ENCODE measurements around the gene NLGN1. TPM values are rescaled to one million over a fixed set of nuclear protein-coding genes. Genes with fewer than 3 reads are reported as not detected.

The NLGN1 gene
- total RNA-seq, 2 donors from 2014 or later, result not detected

GRCh38 chr3:173785004-173785403 is 387.5 kb downstream of the NLGN1 start:
- H3K4me1 Mint-ChIP-seq, result no peaks in the 10 kb centered on the region
- no peak overlapping the region for H3K4me3 Mint-ChIP-seq
- no peaks in the 10 kb centered on the region for H3K36me3 Mint-ChIP-seq (ENCODE audit: low read depth)
- no peak overlapping the region for H3K27ac Mint-ChIP-seq
- no peaks in the 10 kb centered on the region for H3K27me3 Mint-ChIP-seq
- ATAC-seq (replicated peaks), result no peak
- H3K9me3 Mint-ChIP-seq, result peaks cover 3% of the 10 kb centered on the region

DNA sequence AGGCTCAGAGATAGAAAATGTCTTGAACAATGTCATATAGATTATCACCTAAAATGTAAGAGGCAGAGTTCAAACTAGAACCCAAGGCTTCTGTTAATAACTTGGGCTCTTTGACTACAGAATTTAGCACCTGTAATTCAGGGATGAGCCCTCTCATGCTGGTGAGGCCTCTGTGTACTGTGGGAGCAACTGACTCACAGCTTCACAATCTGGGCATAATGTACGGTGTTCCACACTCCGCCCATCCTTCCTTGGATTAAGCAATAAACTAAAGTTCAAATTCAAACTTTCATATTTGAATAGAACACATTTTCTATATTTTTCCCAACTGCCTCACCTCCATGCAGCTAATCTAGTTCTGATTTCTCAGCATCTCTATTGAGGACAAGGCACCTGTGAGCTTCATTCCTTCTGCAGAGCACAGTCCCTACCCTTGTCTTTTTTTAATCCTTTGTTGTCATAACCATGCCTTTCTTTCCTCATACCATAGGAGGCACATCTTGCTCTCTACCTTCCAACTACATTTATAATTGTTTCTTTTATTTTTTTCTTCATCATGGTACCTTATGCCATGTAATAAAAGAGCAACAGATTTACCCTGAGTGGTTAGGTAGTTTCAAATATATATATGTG is 392.1 kb downstream of the NLGN1 start:
- Mint-ChIP-seq H3K27ac (no peak overlapping the region), H3K9me3 (peaks cover 4% of the 10 kb centered on the region), H3K36me3 (ENCODE audit: low read depth) (no peaks in the 10 kb centered on the region), H3K4me1 (no peaks in the 10 kb centered on the region), H3K4me3 (no peak overlapping the region), H3K27me3 (no peaks in the 10 kb centered on the region)
- ATAC-seq (replicated peaks), result no peak

DNA sequence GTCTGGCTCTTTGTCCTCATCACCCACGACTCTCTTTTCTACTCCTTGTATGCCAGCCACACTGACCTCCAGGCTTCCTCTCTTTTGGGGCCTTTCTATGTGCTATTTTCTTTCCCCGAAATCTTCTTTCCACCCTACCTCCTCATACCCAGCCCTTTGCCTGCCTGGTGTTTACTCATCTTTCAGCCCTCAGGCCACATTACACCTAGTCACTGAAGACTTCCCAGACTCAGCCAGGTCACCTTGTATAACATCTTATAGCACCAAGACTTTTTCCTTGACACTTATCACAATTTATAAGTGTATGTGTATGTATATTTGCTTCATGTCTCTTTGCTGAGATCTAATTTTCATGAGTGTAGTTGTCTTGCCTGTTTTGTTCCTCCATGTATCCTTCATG is 396.4 kb downstream of the NLGN1 start:
- Mint-ChIP-seq H3K9me3 (peaks cover 4% of the 10 kb centered on the region), H3K27me3 (no peaks in the 10 kb centered on the region), H3K4me3 (no peak overlapping the region), H3K36me3 (ENCODE audit: low read depth) (no peaks in the 10 kb centered on the region), H3K4me1 (no peaks in the 10 kb centered on the region), H3K27ac (no peak overlapping the region)
- ATAC-seq (replicated peaks), result no peak

- H3K27ac Mint-ChIP-seq, result no peak overlapping the region
- H3K27me3 Mint-ChIP-seq, result no peaks in the 10 kb centered on the region
- H3K36me3 Mint-ChIP-seq (ENCODE audit: low read depth), result no peaks in the 10 kb centered on the region
- ATAC-seq (replicated peaks), result no peak
- no peaks in the 10 kb centered on the region for H3K4me1 Mint-ChIP-seq
- H3K9me3 Mint-ChIP-seq, result peaks cover 4% of the 10 kb centered on the region
- no peak overlapping the region for H3K4me3 Mint-ChIP-seq
These were observed 398.9 kb downstream of the NLGN1 start for GRCh38 chr3:173796405-173796804.

DNA sequence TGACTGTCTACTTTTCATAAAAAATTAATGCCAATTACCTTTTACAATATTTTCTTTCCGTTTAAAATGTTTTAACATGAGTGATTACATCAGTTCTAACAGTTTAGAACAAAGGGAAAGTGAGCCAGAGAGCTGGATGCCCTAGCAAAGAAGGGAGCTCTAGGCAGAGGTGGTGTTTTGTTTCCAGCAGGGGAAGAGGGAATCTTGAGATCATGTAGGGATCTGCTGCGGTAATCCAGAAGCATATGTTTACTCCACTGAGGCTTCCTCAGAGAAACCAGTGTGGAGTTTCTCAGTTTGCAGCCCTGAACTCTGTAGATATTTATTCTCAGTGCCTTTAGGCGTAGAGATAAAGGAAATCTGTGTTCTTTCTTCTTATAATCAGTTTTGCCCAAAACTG is 399.3 kb downstream of the NLGN1 start:
- Mint-ChIP-seq H3K9me3 (peaks cover under 1% of the 10 kb centered on the region), H3K36me3 (ENCODE audit: low read depth) (no peaks in the 10 kb centered on the region), H3K27me3 (no peaks in the 10 kb centered on the region), H3K4me3 (no peak overlapping the region), H3K27ac (no peak overlapping the region), H3K4me1 (no peaks in the 10 kb centered on the region)
- ATAC-seq (replicated peaks), result no peak

DNA sequence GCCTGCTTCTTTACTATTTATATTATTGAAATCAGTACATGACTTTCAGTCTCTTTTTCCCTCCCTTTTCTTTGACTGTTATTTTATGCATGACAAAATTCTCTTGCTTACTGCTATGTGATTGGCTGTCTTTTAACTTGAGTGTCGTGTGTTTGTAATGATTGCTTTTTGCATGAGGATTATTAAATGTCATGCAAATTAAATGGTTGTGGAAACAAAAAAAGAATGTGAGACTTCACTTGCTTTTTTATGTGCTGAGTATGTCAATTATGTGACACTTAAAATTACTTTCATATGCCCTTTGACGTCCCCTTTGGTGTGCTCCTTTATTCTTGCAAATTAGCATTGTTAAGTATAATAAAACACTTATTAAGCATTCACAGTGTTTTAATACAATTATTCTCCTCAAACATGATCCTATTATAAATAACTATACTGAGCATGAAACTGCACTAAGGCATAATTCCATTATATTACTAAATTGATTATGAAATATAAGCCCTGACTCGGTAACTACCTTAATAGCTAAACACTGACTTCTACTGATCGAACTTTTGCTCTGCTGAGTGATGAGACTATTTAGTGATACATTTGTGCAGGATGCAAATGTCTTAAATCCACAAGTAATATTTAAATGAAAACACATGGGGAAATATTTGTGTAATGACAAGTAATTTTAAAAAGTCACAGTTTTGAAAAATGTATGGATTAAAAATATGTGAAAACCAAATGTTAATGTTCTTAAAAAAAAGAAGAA is 401.7 kb downstream of the NLGN1 start:
- Mint-ChIP-seq H3K9me3 (no peaks in the 10 kb centered on the region), H3K4me1 (no peaks in the 10 kb centered on the region), H3K27ac (no peak overlapping the region), H3K27me3 (no peaks in the 10 kb centered on the region), H3K36me3 (ENCODE audit: low read depth) (no peaks in the 10 kb centered on the region), H3K4me3 (no peak overlapping the region)
- no peak for ATAC-seq (replicated peaks)

DNA sequence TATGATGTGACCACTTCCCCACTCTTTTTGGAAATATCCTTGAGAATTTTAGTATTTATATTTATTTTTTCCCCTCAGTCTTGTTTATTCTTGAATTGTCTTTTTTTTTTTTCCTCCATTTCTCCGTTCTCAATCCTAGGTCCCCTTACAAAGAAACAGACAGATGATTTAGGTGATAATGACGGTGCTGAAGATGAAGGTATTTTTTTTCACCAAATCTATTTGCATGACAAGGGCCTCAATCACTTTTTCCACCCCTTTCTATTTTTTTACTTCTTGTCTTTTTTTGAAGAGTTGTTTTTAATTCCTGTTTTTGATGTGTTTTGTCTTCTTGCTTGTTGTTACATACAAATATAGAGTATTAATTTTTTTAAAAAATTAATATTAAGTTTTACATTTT is 402.6 kb downstream of the NLGN1 start:
- ATAC-seq (replicated peaks), result no peak
- Mint-ChIP-seq H3K36me3 (ENCODE audit: low read depth) (no peaks in the 10 kb centered on the region), H3K4me3 (no peak overlapping the region), H3K4me1 (no peaks in the 10 kb centered on the region), H3K9me3 (no peaks in the 10 kb centered on the region), H3K27ac (no peak overlapping the region), H3K27me3 (no peaks in the 10 kb centered on the region)

DNA sequence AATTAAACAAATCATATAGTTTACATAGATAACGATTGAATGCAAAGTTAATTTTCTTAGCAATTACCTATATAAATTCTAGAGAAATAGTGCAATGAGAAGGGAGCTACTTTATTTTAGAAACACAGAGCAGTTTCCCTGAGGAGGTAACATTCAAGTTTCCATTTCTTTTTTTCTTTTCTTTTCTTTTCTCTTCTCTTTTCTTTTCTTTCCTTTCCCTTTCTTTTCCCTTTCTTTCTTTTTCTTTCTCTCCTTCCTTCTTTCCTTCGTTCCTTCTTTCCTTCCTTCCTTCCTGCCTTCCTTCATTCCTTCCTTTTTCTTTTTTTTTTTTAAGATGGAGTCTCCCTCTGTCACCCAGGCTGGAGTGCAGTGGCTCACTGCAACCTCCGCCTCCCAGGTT is 417.3 kb downstream of the NLGN1 start:
- Mint-ChIP-seq H3K36me3 (ENCODE audit: low read depth) (no peaks in the 10 kb centered on the region), H3K4me3 (no peak overlapping the region), H3K9me3 (peaks cover 19% of the 10 kb centered on the region), H3K27ac (no peak overlapping the region), H3K27me3 (no peaks in the 10 kb centered on the region), H3K4me1 (no peaks in the 10 kb centered on the region)
- ATAC-seq (replicated peaks), result no peak

- H3K4me3 Mint-ChIP-seq, result no peak overlapping the region
- no peak for ATAC-seq (replicated peaks)
- H3K4me1 Mint-ChIP-seq, result no peaks in the 10 kb centered on the region
- H3K9me3 Mint-ChIP-seq, result peaks cover 15% of the 10 kb centered on the region
- H3K27ac Mint-ChIP-seq, result no peak overlapping the region
- no peaks in the 10 kb centered on the region for H3K27me3 Mint-ChIP-seq
- H3K36me3 Mint-ChIP-seq (ENCODE audit: low read depth), result no peaks in the 10 kb centered on the region
These were observed 421.8 kb downstream of the NLGN1 start for GRCh38 chr3:173819368-173819767.

GRCh38 chr3:173823911-173824460 is 426.4 kb downstream of the NLGN1 start:
- Mint-ChIP-seq H3K27ac (no peak overlapping the region), H3K4me1 (no peaks in the 10 kb centered on the region), H3K4me3 (no peak overlapping the region), H3K36me3 (ENCODE audit: low read depth) (no peaks in the 10 kb centered on the region), H3K9me3 (peaks cover 19% of the 10 kb centered on the region), H3K27me3 (no peaks in the 10 kb centered on the region)
- no peak for ATAC-seq (replicated peaks)

DNA sequence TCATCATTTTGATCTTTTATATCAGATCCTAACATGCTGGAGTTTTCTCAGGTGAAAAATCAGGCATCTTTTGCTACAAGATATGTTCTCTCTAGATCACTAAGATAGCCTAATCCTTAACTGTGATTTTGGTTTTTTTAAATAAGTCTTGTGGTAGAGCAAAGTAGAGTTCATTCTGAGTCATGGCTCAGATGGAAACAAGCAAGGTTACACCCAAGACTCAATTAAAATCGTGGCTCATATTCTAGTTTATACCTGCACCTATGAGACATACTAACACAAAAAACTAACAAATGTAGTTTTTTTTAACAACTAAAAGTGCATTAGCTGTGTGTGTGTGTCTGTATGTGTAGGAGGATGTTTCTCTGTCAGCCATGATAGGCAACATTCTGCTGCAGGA is 428.2 kb downstream of the NLGN1 start:
- no peak overlapping the region for H3K27ac Mint-ChIP-seq
- no peaks in the 10 kb centered on the region for H3K36me3 Mint-ChIP-seq (ENCODE audit: low read depth)
- H3K9me3 Mint-ChIP-seq, result peaks cover 13% of the 10 kb centered on the region
- no peak overlapping the region for H3K4me3 Mint-ChIP-seq
- no peaks in the 10 kb centered on the region for H3K4me1 Mint-ChIP-seq
- H3K27me3 Mint-ChIP-seq, result no peaks in the 10 kb centered on the region
- ATAC-seq (replicated peaks), result no peak

GRCh38 chr3:173826416-173826815 is 428.9 kb downstream of the NLGN1 start:
- Mint-ChIP-seq H3K4me3 (no peak overlapping the region), H3K36me3 (ENCODE audit: low read depth) (no peaks in the 10 kb centered on the region), H3K27me3 (no peaks in the 10 kb centered on the region), H3K27ac (no peak overlapping the region), H3K9me3 (peaks cover 13% of the 10 kb centered on the region), H3K4me1 (no peaks in the 10 kb centered on the region)
- no peak for ATAC-seq (replicated peaks)

- ATAC-seq (replicated peaks), result no peak
- H3K27me3 Mint-ChIP-seq, result no peaks in the 10 kb centered on the region
- no peak overlapping the region for H3K4me3 Mint-ChIP-seq
- H3K36me3 Mint-ChIP-seq (ENCODE audit: low read depth), result no peaks in the 10 kb centered on the region
- H3K4me1 Mint-ChIP-seq, result no peaks in the 10 kb centered on the region
- no peak overlapping the region for H3K27ac Mint-ChIP-seq
- H3K9me3 Mint-ChIP-seq, result peaks cover 13% of the 10 kb centered on the region
These were observed 429.5 kb downstream of the NLGN1 start for GRCh38 chr3:173826901-173827609.

GRCh38 chr3:173838644-173839043 is 441.1 kb downstream of the NLGN1 start:
- Mint-ChIP-seq H3K4me3 (no peak overlapping the region), H3K9me3 (peaks cover 6% of the 10 kb centered on the region), H3K36me3 (ENCODE audit: low read depth) (no peaks in the 10 kb centered on the region), H3K4me1 (no peaks in the 10 kb centered on the region), H3K27me3 (no peaks in the 10 kb centered on the region), H3K27ac (no peak overlapping the region)
- ATAC-seq (replicated peaks), result no peak

DNA sequence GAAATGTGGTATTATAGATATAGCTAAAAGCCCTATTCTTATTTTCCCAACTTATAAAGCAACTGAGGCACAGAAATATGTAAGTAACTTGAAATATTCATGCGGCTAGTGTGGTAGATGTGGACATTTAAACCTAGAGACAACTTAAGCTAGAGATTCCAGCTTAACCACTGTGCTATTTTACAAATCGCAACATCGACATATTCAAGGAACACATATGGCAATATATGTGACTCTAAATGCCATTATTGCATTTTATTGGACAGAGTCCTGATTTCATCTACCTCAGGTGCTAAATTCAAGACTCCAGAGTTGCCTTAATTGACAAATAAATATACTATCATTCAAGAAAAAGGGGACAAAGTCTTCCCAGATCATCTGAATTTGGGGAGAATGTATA is 442.3 kb downstream of the NLGN1 start:
- Mint-ChIP-seq H3K4me1 (no peaks in the 10 kb centered on the region), H3K9me3 (peaks cover 8% of the 10 kb centered on the region), H3K27me3 (no peaks in the 10 kb centered on the region), H3K4me3 (no peak overlapping the region), H3K36me3 (ENCODE audit: low read depth) (no peaks in the 10 kb centered on the region), H3K27ac (no peak overlapping the region)
- ATAC-seq (replicated peaks), result no peak

Measured in activated T-helper 17 cell treated with anti-CD3 and anti-CD28 coated beads, Interleukin-2, amount 50 U/mL, for 72 hours (primary cell).